Stimulated activated naive CD8-positive, alpha-beta T cell treated with anti-CD3 and anti-CD28 coated beads, Interleukin-15, Interleukin-2, amounts not matched to agents 100 ng/mL and 50 ng/mL, for 24 hours (primary cell): ENCODE data around the gene CSNK1G2.

Experiments used
- H3K27ac Mint-ChIP-seq: one replicate; pipeline ENCODE4 v1.8.0; 2021; ENCODE audit warnings: mild to moderate bottlenecking, mixed read lengths
- H3K27me3 Mint-ChIP-seq: one replicate; pipeline ENCODE4 v1.8.0; 2021; ENCODE audit warnings: mixed read lengths
- H3K36me3 Mint-ChIP-seq: one replicate; pipeline ENCODE4 v1.8.0; 2021; ENCODE audit warnings: low read depth, mixed read lengths
- H3K4me1 Mint-ChIP-seq: one replicate; pipeline ENCODE4 v1.8.0; 2021; ENCODE audit warnings: low read depth, mixed read lengths
- H3K4me3 Mint-ChIP-seq: one replicate; pipeline ENCODE4 v1.8.0; 2021; ENCODE audit warnings: mild to moderate bottlenecking, mixed read lengths
- H3K9me3 Mint-ChIP-seq: one replicate; pipeline ENCODE4 v1.8.0; 2021; ENCODE audit warnings: mixed read lengths

The CSNK1G2 gene

DNA sequence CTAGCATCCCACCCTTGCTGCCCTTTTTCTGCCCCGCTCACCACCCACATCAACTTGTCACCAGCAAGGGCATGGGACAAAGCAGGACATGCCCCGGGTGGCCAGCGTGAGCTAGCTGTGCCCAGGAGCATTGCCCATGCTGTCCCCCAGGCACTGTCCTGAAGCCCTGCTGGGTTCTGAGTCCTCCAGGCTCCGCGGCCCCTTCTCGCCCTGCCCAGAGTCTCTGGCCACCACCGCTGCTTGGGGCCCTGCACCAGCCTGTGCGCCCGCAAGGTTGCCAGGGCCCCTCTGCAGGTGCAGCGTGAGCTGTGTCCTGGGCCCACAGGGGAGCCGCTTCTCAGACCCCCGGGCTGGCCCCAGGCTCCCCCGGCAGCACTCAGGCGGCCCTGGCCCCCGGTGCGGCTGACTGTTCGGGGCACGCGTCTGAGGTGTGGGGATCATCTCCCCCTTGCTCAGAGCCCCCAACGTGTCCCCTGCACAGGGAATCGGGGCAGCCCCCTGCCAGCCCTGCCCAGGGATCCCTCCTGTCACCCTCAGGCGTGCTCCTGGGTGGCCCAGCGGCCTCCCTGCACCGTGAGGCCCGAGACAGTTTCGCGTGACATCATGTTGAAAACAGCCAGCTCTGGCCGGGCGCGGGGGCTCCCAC is 4.1 kb downstream of the CSNK1G2 start:
- H3K36me3 Mint-ChIP-seq, result peaks cover 7% of the 10 kb centered on the region
- no peaks in the 10 kb centered on the region for H3K27me3 Mint-ChIP-seq
- H3K9me3 Mint-ChIP-seq, result no peaks in the 10 kb centered on the region
- H3K4me1 Mint-ChIP-seq, result peaks cover 34% of the 10 kb centered on the region
- H3K27ac Mint-ChIP-seq, result no peak overlapping the region
- H3K4me3 Mint-ChIP-seq, result no peak overlapping the region

DNA sequence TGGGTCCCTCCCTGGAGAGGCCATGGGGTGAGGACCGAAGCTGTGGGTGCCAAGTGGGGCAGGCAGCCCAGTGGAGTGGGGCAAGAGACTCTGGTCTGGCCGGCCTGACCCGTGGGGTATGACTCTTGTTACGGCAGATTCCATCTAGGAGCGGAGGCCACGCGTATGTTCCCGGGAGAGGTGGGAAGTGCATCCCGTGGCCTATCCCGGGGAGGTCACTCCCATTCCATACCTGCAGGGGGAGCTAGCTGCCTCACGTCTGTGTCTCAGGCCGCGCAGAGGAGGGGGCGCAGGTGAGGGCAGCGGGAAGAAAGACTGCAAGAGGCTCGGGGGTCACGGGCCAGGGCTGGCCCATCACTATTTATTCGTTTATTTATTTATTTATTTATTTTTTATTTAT is 4.9 kb downstream of the CSNK1G2 start:
- no peaks in the 10 kb centered on the region for H3K9me3 Mint-ChIP-seq
- H3K36me3 Mint-ChIP-seq, result peaks cover 7% of the 10 kb centered on the region
- H3K4me3 Mint-ChIP-seq, result no peak overlapping the region
- H3K27ac Mint-ChIP-seq, result no peak overlapping the region
- H3K4me1 Mint-ChIP-seq, result peaks cover 29% of the 10 kb centered on the region
- no peaks in the 10 kb centered on the region for H3K27me3 Mint-ChIP-seq

DNA sequence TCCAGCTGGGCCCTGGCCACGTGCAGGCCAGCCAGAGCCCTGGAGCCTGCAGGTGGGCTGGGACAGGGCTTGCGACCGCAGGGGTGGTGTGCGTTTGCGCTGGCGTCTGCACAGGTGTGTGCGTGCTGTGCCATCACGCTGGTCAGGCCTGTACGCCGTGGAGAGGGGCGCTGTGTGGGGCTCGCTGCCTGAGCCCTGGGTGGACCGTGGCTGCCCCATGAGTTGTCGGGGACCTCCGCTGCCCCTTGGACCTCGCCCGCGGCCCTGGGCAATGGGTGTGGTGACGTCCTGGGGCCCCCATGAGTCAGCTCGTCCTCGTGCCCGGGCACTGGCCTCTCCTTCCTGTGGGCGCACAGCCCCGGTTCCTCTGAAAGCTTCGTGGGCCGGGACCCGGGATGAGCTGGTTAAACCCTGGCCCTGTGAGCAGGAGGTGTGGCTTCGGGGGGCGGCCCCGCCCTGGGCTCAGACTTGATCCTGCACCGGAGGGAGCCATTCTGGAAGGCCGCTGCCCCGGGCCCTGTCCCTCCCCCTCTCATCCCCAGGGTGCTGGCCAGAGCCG is 6.8 kb downstream of the CSNK1G2 start:
- no peak overlapping the region for H3K27ac Mint-ChIP-seq
- no peaks in the 10 kb centered on the region for H3K27me3 Mint-ChIP-seq
- peaks cover 32% of the 10 kb centered on the region for H3K4me1 Mint-ChIP-seq
- H3K36me3 Mint-ChIP-seq, result peaks cover 7% of the 10 kb centered on the region
- H3K9me3 Mint-ChIP-seq, result no peaks in the 10 kb centered on the region
- no peak overlapping the region for H3K4me3 Mint-ChIP-seq

DNA sequence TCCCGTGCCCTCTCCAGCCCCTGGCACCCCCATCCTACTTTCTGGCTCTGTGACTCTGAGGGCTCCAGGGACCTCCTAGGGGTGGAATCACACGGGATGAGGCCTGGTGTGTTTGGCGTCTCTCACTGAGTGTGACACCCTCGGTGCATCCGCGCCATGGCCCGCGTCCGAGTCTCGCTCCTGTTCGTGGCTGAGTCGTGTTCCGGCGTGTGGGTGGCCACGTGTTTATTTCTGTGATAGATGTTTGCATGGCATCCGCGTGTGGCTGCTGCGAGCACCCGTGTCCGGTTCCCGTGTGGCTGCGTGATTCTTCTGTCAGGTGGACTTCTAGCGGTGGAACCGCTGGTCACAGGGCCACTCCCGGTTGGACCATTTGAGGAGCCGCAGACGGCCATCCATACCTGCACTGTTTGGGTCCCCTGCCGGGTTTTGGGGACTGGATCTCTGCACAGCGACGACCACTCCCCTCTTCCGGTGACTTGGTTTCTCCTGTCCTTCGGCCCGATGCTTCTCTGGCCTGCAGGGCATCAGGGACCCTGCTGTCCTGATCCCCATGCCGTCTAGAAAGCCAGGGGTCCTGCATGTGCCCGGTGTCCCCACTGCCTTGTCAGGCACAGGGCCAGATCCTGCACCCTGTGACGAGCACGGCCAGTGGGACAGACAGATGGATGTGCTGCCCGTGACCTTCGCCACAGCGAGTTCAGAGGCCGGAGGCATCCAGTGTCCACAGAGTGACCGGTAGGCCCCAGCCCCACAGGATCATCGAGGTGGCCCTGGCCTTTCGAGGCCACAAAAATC is 8.5 kb downstream of the CSNK1G2 start:
- no peaks in the 10 kb centered on the region for H3K27me3 Mint-ChIP-seq
- peaks cover 7% of the 10 kb centered on the region for H3K36me3 Mint-ChIP-seq
- H3K9me3 Mint-ChIP-seq, result no peaks in the 10 kb centered on the region
- H3K4me3 Mint-ChIP-seq, result no peak overlapping the region
- H3K4me1 Mint-ChIP-seq, result peaks cover 16% of the 10 kb centered on the region
- H3K27ac Mint-ChIP-seq, result no peak overlapping the region

DNA sequence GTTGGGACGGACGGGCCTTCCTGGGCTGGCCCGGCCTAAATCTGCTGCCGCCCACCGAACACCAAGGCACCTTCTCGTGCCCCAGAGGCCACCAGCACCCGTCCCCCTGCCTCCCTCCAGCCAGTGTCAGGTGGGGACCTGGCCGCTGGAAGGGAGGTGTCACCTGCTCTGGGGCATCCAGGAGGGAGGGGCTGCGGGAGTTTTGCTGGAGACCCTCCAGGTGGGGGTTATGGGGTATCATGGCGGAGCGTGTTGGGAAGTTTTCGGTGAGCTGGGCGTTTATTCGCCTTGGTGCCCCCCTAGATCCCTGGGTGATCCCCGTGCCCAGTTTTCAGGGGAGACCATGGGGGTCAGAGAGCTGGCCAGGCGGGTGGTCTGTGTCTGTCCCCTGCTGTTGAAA is 9.7 kb downstream of the CSNK1G2 start:
- peaks cover 15% of the 10 kb centered on the region for H3K4me1 Mint-ChIP-seq
- H3K27me3 Mint-ChIP-seq, result no peaks in the 10 kb centered on the region
- H3K27ac Mint-ChIP-seq, result no peak overlapping the region
- H3K9me3 Mint-ChIP-seq, result no peaks in the 10 kb centered on the region
- H3K36me3 Mint-ChIP-seq, result peaks cover 7% of the 10 kb centered on the region
- no peak overlapping the region for H3K4me3 Mint-ChIP-seq

DNA sequence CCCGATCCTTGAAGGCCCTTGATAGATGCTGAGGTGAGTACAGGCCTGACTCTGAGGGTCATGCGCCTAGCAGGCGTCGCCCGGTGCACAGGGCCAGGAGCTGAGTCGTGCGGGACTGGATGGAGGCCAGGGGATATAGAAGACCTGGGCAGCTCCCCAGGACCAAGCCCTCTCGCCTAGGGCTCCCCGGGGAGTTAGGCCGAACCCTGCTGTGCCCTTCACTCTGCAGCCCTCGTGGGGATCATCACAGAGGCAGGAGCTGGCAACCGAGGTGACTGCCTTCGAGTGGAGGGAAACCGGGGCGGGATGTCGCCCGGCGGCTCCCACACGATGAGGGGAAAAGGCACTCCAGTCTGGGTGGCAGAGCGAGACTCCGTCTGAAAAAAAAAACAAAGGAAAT is 11.7 kb downstream of the CSNK1G2 start:
- Mint-ChIP-seq H3K36me3 (peaks cover 4% of the 10 kb centered on the region), H3K4me1 (peaks cover 11% of the 10 kb centered on the region), H3K9me3 (no peaks in the 10 kb centered on the region), H3K27ac (no peak overlapping the region), H3K4me3 (no peak overlapping the region), H3K27me3 (no peaks in the 10 kb centered on the region)

DNA sequence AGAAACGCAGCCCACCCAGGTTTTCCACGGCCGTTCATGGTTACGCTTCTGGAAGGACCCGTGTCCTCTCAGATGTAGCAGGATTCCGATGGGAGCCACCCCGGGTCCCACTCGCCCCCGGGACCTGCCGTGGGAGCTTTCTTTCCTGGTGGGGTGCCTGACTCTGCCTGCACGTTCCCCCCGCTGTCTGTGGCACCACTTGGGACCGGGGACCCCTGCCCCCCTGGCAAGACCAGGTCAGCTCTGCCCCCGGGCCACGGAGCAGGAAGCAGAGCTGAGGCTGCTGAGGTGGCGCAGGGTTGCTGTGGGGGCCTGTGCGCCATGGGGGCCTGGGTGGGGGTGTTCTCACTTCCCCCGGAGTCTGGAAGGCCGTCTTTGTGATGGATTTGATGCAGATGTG is 12.1 kb downstream of the CSNK1G2 start:
- Mint-ChIP-seq H3K27ac (no peak overlapping the region), H3K36me3 (peaks cover 4% of the 10 kb centered on the region), H3K4me3 (no peak overlapping the region), H3K4me1 (peaks cover 11% of the 10 kb centered on the region), H3K9me3 (no peaks in the 10 kb centered on the region), H3K27me3 (no peaks in the 10 kb centered on the region)

DNA sequence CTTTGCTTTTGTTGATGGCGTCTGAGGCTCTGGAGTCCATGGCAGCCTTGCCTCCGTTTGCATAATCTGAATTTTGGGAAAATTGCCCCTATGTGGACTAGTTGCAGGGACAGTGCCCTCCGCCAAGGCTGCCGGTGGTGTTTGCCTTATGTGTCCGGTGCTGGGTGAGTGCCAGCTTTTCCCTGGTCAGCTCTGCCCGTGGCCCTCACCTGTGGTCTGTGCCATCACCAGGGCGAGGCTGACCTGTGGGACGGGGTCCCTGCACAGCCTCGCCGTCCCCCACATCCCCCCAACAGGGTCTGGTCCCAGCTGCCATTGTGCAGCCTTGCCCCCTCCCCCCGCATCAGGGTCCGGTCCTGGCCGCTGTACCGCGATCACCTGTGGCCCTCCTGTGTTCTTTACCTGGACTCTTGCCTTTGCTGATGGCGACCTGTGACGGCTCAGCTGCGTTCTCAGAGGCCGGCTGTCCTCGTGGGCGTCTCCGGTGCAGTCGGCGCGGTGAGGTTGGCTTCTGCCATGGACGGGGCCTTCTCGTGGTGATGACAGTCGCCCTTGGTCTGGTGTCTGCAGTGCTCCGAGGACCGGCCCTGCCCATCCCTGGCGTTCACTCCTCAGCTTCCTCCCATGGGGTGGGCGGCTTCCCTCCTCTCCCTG is 12.6 kb downstream of the CSNK1G2 start:
- Mint-ChIP-seq H3K4me1 (peaks cover 9% of the 10 kb centered on the region), H3K36me3 (peaks cover 4% of the 10 kb centered on the region), H3K27ac (no peak overlapping the region), H3K27me3 (no peaks in the 10 kb centered on the region), H3K9me3 (no peaks in the 10 kb centered on the region), H3K4me3 (no peak overlapping the region)

DNA sequence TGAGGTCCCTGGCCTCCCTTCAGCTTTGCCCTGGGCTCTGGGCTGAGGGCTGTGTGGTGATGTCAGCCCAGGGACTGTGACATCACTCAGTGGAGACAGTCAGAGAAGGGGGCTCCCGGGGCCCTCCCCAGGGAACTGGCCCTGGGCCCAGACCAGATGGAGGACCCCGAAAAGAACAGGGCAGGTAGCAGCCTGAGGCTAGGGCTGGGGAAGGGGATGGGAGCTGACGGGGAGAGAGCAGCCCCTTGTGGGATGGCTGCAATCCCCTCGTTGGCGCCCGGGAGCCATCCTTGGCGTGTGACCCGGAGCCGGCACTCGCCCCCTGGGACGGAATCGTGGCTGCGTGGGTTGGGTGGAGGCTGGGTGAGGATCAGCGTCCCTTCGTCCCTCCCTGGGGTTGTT is 13.6 kb downstream of the CSNK1G2 start:
- Mint-ChIP-seq H3K4me1 (peaks cover 4% of the 10 kb centered on the region), H3K27me3 (no peaks in the 10 kb centered on the region), H3K4me3 (no peak overlapping the region), H3K27ac (no peak overlapping the region), H3K9me3 (no peaks in the 10 kb centered on the region), H3K36me3 (no peaks in the 10 kb centered on the region)

DNA sequence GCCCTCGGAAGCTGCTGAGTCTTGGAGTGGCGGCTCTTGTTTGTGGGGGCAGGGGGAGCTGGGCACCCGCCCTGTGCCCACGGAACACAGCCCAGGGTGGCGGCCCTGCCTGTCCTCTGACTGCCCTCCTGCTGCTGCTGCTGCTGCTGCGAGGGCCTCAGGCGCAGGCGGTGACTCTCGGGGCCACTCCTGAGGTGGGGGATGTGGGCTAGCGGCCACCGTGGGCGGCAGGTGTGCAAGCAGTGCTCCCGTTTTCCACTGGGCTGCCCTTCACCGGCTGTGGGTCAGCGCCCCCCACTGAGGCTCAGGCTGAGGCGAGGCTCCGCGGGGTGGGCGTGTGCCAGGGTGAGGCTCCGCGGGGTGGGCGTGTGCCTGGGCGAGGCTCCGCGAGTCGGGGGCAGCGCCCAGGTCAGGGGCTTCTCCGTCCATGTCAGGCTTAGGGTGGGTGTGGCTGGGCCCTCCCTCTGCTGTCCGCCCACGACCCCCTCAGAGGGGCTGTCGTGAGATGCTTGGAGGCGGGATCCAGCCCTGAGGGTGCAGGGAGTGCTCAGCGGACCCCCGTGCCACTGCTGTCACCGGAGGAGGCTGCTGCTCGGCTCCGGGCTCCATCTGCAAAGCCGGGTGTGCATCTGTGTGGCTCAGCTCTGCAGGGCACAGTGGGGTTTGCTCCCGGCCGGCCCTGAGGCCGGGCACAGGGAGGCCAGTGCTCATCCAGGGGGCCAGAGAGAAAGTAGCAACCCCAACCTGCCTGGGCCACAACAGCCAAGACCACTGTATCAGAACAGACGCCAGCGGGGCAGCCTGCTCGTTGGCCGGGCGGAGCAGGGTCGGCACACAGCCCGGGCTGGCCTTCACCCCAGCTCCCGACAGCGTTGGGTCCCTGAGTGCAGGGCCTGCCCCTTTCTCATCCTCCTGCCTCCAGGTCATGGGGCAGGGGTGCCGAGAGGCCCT is 14.5 kb downstream of the CSNK1G2 start:
- Mint-ChIP-seq H3K27ac (no peak overlapping the region), H3K4me3 (no peak overlapping the region), H3K9me3 (no peaks in the 10 kb centered on the region), H3K4me1 (peaks cover 6% of the 10 kb centered on the region), H3K27me3 (no peaks in the 10 kb centered on the region), H3K36me3 (no peaks in the 10 kb centered on the region)

DNA sequence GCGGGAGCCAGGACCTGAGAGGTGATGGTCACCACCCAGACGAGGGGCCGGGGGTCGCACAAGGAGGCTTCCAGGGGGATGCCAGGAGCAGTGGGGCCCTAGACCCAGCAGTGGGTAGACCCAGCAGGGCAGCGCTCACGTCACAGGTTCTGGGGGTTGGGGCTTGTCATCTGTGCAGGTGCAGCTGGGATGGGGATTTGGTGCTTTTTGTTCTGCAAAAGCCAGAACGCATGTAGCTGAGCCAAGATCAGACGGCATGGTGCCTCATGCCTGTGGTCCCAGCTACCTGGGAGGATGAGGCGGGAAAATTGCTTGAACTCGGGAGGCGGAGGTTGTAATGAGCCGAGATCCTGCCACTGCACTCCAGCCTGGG is 15.1 kb downstream of the CSNK1G2 start:
- Mint-ChIP-seq H3K4me3 (no peak overlapping the region), H3K36me3 (no peaks in the 10 kb centered on the region), H3K9me3 (no peaks in the 10 kb centered on the region), H3K27me3 (no peaks in the 10 kb centered on the region), H3K4me1 (peaks cover 8% of the 10 kb centered on the region), H3K27ac (no peak overlapping the region)

DNA sequence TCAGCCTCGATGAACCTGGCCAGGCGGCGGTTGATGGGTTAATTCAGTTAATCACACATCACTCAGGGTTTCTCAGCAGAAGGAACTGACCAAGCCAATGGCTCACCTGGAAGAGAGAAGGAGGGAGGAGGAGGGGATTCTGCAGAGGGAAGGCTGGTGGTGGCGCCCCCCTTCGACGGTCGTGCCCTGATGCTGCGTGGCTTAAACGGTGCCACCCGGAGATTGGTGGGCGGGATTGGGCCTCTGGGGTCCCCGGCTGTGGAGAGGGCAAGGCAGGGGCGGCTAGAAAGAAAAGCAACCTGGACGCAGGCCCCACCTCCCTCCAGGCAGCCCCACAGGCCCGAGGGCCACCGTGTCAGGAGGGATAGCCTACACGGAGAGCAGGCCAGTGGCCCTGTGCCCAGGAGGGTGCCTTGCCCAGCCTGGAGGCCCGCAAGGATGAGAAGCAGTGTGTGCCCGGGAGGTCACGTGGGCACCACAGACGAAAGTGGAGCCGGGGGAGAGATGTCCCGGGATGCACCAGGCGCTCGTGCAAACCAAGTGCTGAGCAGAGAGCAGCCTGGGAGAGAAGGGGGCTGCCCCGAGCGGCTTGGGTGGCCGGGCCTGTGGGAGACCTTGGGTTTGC is 16.0 kb downstream of the CSNK1G2 start:
- H3K36me3 Mint-ChIP-seq, result no peaks in the 10 kb centered on the region

DNA sequence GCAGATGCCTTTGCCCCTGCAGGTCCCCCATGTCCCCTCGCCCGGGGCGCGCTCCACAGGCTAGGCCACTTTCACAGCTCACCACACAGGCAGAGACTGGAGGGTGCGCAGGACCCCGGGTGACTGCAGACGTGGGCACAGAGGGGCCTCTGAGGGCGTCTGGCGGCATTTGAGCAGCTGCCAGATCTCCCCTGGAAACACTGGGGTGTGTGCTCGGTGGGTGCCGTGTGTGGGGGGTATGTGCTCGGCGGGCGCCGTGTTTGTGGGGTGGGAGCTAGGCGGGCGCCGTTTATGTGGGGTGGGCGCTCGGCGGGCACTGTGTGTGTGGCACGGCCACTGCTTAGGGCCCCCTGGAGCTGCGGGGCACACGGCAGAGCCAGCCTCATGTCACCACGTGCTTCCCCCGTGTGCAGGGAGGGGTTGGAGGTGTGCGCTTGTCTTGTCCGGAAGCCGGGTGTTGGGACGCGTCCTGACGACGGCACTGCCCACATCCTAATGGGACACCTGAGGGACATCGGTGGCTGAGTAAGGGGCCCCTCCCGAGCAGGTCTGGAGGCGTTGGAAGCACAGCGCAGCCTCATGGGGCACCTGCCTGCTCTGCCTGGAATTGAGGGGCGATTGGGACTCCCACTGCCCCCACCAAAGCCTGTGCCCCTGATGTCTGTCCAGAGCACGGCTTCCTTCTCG is 16.7 kb downstream of the CSNK1G2 start:
- H3K9me3 Mint-ChIP-seq, result no peaks in the 10 kb centered on the region
- H3K4me1 Mint-ChIP-seq, result peaks cover 4% of the 10 kb centered on the region
- H3K4me3 Mint-ChIP-seq, result no peak overlapping the region
- peaks cover 2% of the 10 kb centered on the region for H3K36me3 Mint-ChIP-seq
- no peaks in the 10 kb centered on the region for H3K27me3 Mint-ChIP-seq
- H3K27ac Mint-ChIP-seq, result no peak overlapping the region

More for the DNA sequence above, 16.0 kb downstream of the CSNK1G2 start:
- Mint-ChIP-seq H3K4me1 (peaks cover 6% of the 10 kb centered on the region), H3K4me3 (no peak overlapping the region), H3K9me3 (no peaks in the 10 kb centered on the region), H3K27ac (no peak overlapping the region), H3K27me3 (no peaks in the 10 kb centered on the region)
